Lower leg skin (tissue), 4 donors: ENCODE results near the gene PTPN20. TPM values are rescaled to one million over a fixed set of nuclear protein-coding genes. Genes with fewer than 3 reads are reported as not detected.

Experiments
- DNase-seq, 2 donors: peaks; one replicate each; pipeline ENCODE4 v3.0.0-alpha.2; 2019; ENCODE audit warnings: low spot score in 2 of 2
- H3K4me3 ChIP-seq: fragments of 200-600 bp; sonication (generic); 2 replicates; pipeline ENCODE4 v1.5.1; 2017; ENCODE audit warnings: mild to moderate bottlenecking, low read depth; ENCODE audit not compliant: poor library complexity, severe bottlenecking
- POLR2A ChIP-seq, 2 donors: fragments of 450-650 bp; IDR thresholded peaks; one replicate each; pipeline ENCODE4 v1.6.1; 2016 to 2017; ENCODE audit warnings: antibody characterized with exemption in 2 of 2, mild to moderate bottlenecking in 1 of 2, moderate library complexity in 1 of 2
- WGBS, 2 donors: methylation state at CpG; one replicate each; pipeline ENCODE4 v1.1.5; 2018; 5-methylcytosine and 5-hydroxymethylcytosine counted together
- intact Hi-C: fragments of 100-400 bp; cut with DNase I; formaldehyde crosslinking; loops from one replicate; pipeline ENCODE4 v1.15.0; 2023; ENCODE audit warnings: low total_unique reads
- total RNA-seq, 4 donors: library from RNA; depleted of rRNA; stranded (reverse); fragments of >200 nt; gene quantifications; one replicate each; pipeline ENCODE4 v1.1.0, GENCODE V29; 2016
- TF ChIP-seq, protein P1 (sequence below), 3 donors: fragments of 450-650 bp; IDR thresholded peaks; one replicate each; pipeline ENCODE4 v1.5.1; 2016; ENCODE audit warnings: antibody characterized with exemption in 3 of 3, mild to moderate bottlenecking in 3 of 3, moderate library complexity in 2 of 3

The PTPN20 gene
- total RNA-seq, 4 donors from 2014 or later = 2.2 to 6.9 (median 6.0) TPM

DNA sequence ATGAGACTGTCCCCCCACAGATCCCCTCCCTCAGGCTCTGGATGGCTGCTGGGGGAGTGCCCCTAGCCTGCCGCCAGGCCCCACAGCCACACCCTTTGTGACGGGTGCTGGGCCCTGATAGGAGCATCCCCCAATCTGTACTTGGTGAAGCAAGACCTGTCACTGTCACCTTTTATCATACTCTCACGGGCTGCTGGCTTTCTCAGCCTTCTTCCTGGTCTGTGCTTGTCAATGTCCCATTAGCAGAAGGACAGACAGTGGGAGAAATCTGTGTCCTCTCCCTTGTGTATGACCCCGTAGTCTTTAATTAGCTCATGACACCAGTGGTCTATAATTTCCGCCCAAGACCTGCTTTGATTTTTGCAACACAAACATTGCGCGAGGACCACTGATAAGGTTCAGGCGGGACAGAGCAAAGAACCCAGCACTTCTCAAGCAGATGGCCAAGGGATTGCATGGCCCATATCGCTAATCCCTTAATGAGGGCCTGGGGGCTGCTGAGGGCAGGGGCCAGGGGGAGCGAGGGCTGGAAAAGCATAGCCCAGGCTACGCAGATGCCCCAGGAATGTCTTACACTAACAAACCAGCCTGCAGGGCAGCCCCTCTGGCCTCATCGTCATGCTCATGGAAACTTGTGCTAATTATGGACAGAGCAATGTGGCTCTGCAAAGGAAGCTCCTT lies 127.8 kb downstream of the PTPN20 start:
- H3K4me3 ChIP-seq = no peak overlapping the region
- TF ChIP-seq POLR2A (IDR thresholded peaks at IDR 0.05) = no peak
- TF ChIP-seq, protein P1, sequence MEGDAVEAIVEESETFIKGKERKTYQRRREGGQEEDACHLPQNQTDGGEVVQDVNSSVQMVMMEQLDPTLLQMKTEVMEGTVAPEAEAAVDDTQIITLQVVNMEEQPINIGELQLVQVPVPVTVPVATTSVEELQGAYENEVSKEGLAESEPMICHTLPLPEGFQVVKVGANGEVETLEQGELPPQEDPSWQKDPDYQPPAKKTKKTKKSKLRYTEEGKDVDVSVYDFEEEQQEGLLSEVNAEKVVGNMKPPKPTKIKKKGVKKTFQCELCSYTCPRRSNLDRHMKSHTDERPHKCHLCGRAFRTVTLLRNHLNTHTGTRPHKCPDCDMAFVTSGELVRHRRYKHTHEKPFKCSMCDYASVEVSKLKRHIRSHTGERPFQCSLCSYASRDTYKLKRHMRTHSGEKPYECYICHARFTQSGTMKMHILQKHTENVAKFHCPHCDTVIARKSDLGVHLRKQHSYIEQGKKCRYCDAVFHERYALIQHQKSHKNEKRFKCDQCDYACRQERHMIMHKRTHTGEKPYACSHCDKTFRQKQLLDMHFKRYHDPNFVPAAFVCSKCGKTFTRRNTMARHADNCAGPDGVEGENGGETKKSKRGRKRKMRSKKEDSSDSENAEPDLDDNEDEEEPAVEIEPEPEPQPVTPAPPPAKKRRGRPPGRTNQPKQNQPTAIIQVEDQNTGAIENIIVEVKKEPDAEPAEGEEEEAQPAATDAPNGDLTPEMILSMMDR (IDR thresholded peaks at IDR 0.05) = no peak
- peak in 1 of 2 donors; percentile 58 for DNase-seq
- intact Hi-C loops = no loop called here
- WGBS, 2 donors = 85 to 90% methylated on average over 11 to 12 of the region's 12 CpGs

DNA sequence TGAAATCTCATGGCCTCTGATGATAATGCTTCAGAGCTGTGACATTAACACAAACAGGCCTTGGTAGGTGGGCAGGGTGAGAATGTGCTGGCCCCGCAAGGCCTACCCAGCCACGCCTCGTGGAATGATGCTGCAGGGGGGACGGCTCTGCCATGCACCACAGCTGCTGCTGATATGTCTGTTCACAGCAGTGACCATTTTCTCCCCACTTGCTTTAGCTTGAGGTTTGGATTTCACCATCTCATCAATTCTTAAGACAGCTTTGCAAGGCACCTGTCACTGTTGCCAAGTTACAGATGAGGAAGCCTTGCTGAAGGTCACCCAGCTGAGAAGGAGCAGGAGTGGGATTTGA lies 128.3 kb downstream of the PTPN20 start:
- TF ChIP-seq, protein P1 (IDR thresholded peaks at IDR 0.05) = no peak
- TF ChIP-seq POLR2A (IDR thresholded peaks at IDR 0.05) = no peak
- intact Hi-C loops = no loop called here
- 78 to 93% methylated on average over 4 of the region's 4 CpGs for WGBS, 2 donors
- no peak overlapping the region for H3K4me3 ChIP-seq
- no peak for DNase-seq

DNA sequence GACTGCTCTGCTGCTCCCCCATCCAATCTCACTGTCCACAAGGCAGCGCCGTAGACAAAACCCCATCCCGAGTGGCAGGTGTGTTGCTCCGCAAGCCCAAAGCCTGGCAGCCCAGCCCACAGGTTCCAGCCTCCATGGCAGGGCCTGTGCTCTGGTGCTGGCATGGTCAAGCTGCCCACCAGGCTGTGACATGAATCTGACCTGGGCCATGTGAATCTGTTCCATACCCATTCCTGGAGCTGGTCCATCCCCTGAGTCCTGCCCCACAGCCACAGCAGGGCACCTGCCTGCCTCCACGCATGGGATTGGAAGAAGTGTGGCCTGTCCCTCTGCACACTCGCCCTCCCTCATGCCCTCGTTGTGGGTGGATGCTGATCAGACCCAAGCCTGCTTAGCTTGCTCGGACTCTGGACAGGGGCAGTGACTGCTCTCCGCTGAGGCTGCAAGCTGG lies 128.8 kb downstream of the PTPN20 start:
- TF ChIP-seq, protein P1 (IDR thresholded peaks at IDR 0.05) = no peak
- no peak for TF ChIP-seq POLR2A (IDR thresholded peaks at IDR 0.05)
- peak in 1 of 2 donors; percentile 80 for DNase-seq
- intact Hi-C loops = loop anchor here (10.0 kb wide), 1 partner anchor 275 kb away; no protein-coding TSS in a partner anchor
- H3K4me3 ChIP-seq = no peak overlapping the region
- WGBS, 2 donors = 95 to 99% methylated on average over 9 of the region's 9 CpGs

GRCh38 chr10:47040681-47041080 lies 129.5 kb downstream of the PTPN20 start:
- no peak overlapping the region for H3K4me3 ChIP-seq
- 93 to 95% methylated on average over 4 of the region's 4 CpGs for WGBS, 2 donors
- DNase-seq = peak in 1 of 2 donors; percentile 64
- intact Hi-C loops = loop anchor here (10.0 kb wide), 1 partner anchor 274 kb away; no protein-coding TSS in a partner anchor
- TF ChIP-seq POLR2A (IDR thresholded peaks at IDR 0.05) = no peak
- TF ChIP-seq, protein P1 (IDR thresholded peaks at IDR 0.05) = no peak

DNA sequence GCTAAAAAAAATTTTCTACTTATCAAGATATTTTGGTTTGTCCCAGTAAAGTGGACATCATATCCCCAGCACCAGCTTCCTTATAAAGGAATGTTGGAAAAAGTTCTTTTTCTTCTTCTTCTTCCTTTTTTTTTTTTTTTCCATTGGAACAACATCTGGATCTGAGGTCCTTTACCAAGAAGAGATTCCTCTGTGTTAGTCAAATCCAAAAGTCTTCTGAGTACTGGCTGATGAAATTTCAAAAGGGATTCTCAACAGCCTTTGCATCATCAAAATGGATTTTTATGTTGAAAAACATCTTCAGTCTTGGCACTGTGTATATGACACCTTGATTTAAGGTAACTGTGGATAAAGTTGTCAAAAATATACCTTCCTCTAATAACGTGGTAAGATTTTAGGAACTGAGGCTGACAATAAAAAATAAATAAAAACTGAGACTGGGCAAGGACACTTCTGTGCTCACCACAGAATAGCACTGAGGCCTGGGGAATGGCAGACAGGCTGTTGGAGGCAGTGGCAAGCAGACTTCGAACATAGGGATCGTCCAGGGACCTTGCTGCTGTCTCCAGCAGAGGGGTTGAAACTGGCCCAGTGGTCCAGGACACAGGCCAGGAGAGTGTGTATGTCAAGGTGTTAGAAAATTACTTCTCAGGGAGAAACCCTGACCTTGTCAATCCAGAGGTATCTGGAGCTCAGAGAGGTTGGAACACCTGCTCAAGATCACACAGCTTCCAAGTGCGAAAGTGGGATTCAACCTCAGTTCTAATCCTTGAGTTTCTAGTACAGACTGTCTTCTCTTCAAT lies 130.4 kb downstream of the PTPN20 start:
- no peak overlapping the region for H3K4me3 ChIP-seq
- TF ChIP-seq POLR2A (IDR thresholded peaks at IDR 0.05) = no peak
- TF ChIP-seq, protein P1 (IDR thresholded peaks at IDR 0.05) = no peak
- WGBS, 2 donors = 77% methylated on average over 4 of the region's 4 CpGs
- intact Hi-C loops = loop anchor here (10.0 kb wide), 1 partner anchor 273 kb away; no protein-coding TSS in a partner anchor
- no peak for DNase-seq
